Pancreas (tissue), 10 donors: ENCODE measurements around the gene MTUS2. TPM values are rescaled to one million over a fixed set of nuclear protein-coding genes. Genes with fewer than 3 reads are reported as not detected.

Experiments
- ATAC-seq, 4 donors: fragments of 200-7000 bp; cut with Tn5 transposase; one replicate each; pipeline versions ENCODE4 v1.8.0 to v1.9.1; 2020; ENCODE audit warnings: mild to moderate bottlenecking in 4 of 4, moderate library complexity in 4 of 4
- DNase-seq, 6 donors: peaks; one replicate each; pipeline ENCODE4 v3.0.0-alpha.2; 2020
- FAIRE-seq: peaks from 2 replicates; lab custom pipeline; 2012; peaks lifted over from hg19 to GRCh38; lab: Jason Lieb, UNC
- H3K27ac ChIP-seq, 4 donors: fragments of 200-600 bp; sonication (generic); 1 replicate in 3 of 4; 2 replicates in 1 of 4; pipeline versions ENCODE4 v1.5.0 to v1.8.0; 2020
- H3K27me3 ChIP-seq, 4 donors: fragments of 200-600 bp; one replicate each; pipeline ENCODE4 v1.8.0; 2021
- H3K36me3 ChIP-seq, 3 donors: fragments of 200-600 bp; sonication (generic) in 1 of 3; one replicate each; pipeline versions ENCODE4 v1.5.0 to v1.8.0; 2020 to 2021
- H3K4me1 ChIP-seq, 3 donors: fragments of 200-600 bp; one replicate each; pipeline ENCODE4 v1.8.0; 2021
- H3K4me3 ChIP-seq, 4 donors: fragments of 200-600 bp; sonication (generic) in 2 of 4; one replicate each; pipeline versions ENCODE4 v1.5.0 to v1.8.0; 2020 to 2021
- H3K9me3 ChIP-seq, 4 donors: fragments of 200-600 bp; one replicate each; pipeline ENCODE4 v1.8.0; 2021
- CTCF ChIP-seq, 4 donors: fragments of 200-600 bp; sonication (generic) in 3 of 4; IDR thresholded peaks; one replicate each; pipeline versions ENCODE4 v1.5.0 to v1.8.0; 2021; ENCODE audit warnings: antibody characterized with exemption in 4 of 4
- WGBS, 2 donors: extraction: QIAGEN DNeasy Blood & Tissue Kit; methylation state at CpG; one replicate each; pipeline ENCODE4 v1.1.7; 2013; 5-methylcytosine and 5-hydroxymethylcytosine counted together
- intact Hi-C, 3 donors: fragments of 100-400 bp; cut with DNase I; formaldehyde crosslinking; loops; one replicate each; pipeline versions ENCODE4 v1.11.1 to v1.14.2; 2022
- polyA plus RNA-seq, 2 donors: library from polyadenylated mRNA; stranded (reverse); fragments of 200-250 nt; gene quantifications; one replicate each; pipeline ENCODE4 v1.2.3, GENCODE V29; 2013
- total RNA-seq, 6 donors: library from RNA; stranded (reverse); fragmentation: NEBNext Ultra II Directional in 4 of 6; extraction: Animal tissue kit (Norgen Biotek cat#: 25700) in 4 of 6; gene quantifications; one replicate each; pipeline versions ENCODE4 v1.2.1 to v1.2.4, GENCODE V29; 2021 to 2023
- donor health status: healthy with polysubstance abuse.
- donor health status: DM: no; HTN: no; CAD: no; lungs with moderate emphysema.
- donor health status: DM: no; HTN: no; CAD: no.
- donor health status: control.
- donor health status: control.
- donor health status: Bipolar disorder and iron deficiency.
- donor health status: DM: yes; HTN: yes; CAD: no.
- donor health status: DM: no; HTN: no; CAD: no.
- donor health status: DM: no; HTN: no; CAD: no.
- donor health status: DM: yes; HTN: yes; CAD: no.

Gene MTUS2
- total and polyA plus RNA-seq, 8 donors, result 2.2 to 9.0 (median 4.8) TPM

- DNase-seq, result no peak
- H3K36me3 ChIP-seq, result no peaks in the 10 kb centered on the region
- intact Hi-C loops, result no loop called here
Measured at GRCh38 chr13:28830580-28830979, 10.4 kb downstream of the MTUS2 start.

GRCh38 chr13:28831117-28831516 lies 11.0 kb downstream of the MTUS2 start:
- no peak for TF ChIP-seq CTCF (IDR thresholded peaks at IDR 0.05)
- ATAC-seq (no peak), FAIRE-seq (no peak), DNase-seq (no peak)
- intact Hi-C loops, result no loop called here
- Histone ChIP-seq H3K27me3 (no peaks in the 10 kb centered on the region), H3K9me3 (peaks cover 0 to 7% (median 0%) of the 10 kb centered on the region in 4 donors), H3K36me3 (no peaks in the 10 kb centered on the region), H3K4me3 (no peak overlapping the region), H3K27ac (no peak overlapping the region), H3K4me1 (no peaks in the 10 kb centered on the region)
- 52 to 77% methylated on average over 3 of the region's 3 CpGs for WGBS, 2 donors

More at GRCh38 chr13:28830580-28830979, 10.4 kb downstream of the MTUS2 start:
- TF ChIP-seq CTCF (IDR thresholded peaks at IDR 0.05), result no peak
- Histone ChIP-seq H3K9me3 (peaks cover 0 to 7% (median 0%) of the 10 kb centered on the region in 4 donors), H3K27me3 (no peaks in the 10 kb centered on the region), H3K27ac (no peak overlapping the region), H3K4me1 (no peaks in the 10 kb centered on the region), H3K4me3 (no peak overlapping the region)
- ATAC-seq (no peak), FAIRE-seq (no peak)

- intact Hi-C loops, result no loop called here
- H3K27me3 ChIP-seq, result no peaks in the 10 kb centered on the region
- no peaks in the 10 kb centered on the region for H3K36me3 ChIP-seq
- WGBS, 2 donors, result 73 to 81% methylated on average over 5 of the region's 5 CpGs
- H3K27ac ChIP-seq, result no peak overlapping the region
- DNase-seq (no peak), FAIRE-seq (no peak), ATAC-seq (no peak)
- no peaks in the 10 kb centered on the region for H3K4me1 ChIP-seq
- H3K9me3 ChIP-seq, result no peaks in the 10 kb centered on the region
- H3K4me3 ChIP-seq, result no peak overlapping the region
- no peak for TF ChIP-seq CTCF (IDR thresholded peaks at IDR 0.05)
Measured at GRCh38 chr13:28837111-28837510, 17.0 kb downstream of the MTUS2 start.

- intact Hi-C loops, result no loop called here
- FAIRE-seq, result no peak
- ATAC-seq, result peak in 2 of 4 donors; percentile 38 to 39
- Histone ChIP-seq H3K27me3 (no peaks in the 10 kb centered on the region), H3K27ac (no peak overlapping the region), H3K4me3 (no peak overlapping the region), H3K9me3 (no peaks in the 10 kb centered on the region), H3K36me3 (no peaks in the 10 kb centered on the region), H3K4me1 (no peaks in the 10 kb centered on the region)
- no peak for TF ChIP-seq CTCF (IDR thresholded peaks at IDR 0.05)
- DNase-seq, result no peak
- 28% methylated on average over 4 of the region's 4 CpGs for WGBS, 2 donors
Measured at GRCh38 chr13:28843639-28844038, 23.5 kb downstream of the MTUS2 start.

- ATAC-seq (peak in 1 of 4 donors; percentile 41), FAIRE-seq (no peak), DNase-seq (no peak)
- H3K36me3 ChIP-seq, result no peaks in the 10 kb centered on the region
- no peak for TF ChIP-seq CTCF (IDR thresholded peaks at IDR 0.05)
- no peaks in the 10 kb centered on the region for H3K9me3 ChIP-seq
- H3K27me3 ChIP-seq, result peaks cover 0 to 5% (median 0%) of the 10 kb centered on the region in 4 donors
- intact Hi-C loops, result no loop called here
- no peak overlapping the region for H3K27ac ChIP-seq
- H3K4me1 ChIP-seq, result no peaks in the 10 kb centered on the region
- 56 to 58% methylated on average over 3 of the region's 3 CpGs for WGBS, 2 donors
- H3K4me3 ChIP-seq, result no peak overlapping the region
Measured at GRCh38 chr13:28849441-28849840, 29.3 kb downstream of the MTUS2 start.
